GM18870 (cell line): ENCODE data around the gene HTR3D.
"Not testable (repeated sequence)": the region's sequence is repeated elsewhere in the genome, so short reads cannot be mapped to it uniquely, and the experiment has no call there.

Experiments
- ATAC-seq: cut with Tn5 transposase; IDR thresholded peaks from one replicate; pipeline ENCODE4 v1.9.1; 2021; ENCODE audit warnings: moderate library complexity; ENCODE audit not compliant: unreplicated experiment

HTR3D gene

DNA sequence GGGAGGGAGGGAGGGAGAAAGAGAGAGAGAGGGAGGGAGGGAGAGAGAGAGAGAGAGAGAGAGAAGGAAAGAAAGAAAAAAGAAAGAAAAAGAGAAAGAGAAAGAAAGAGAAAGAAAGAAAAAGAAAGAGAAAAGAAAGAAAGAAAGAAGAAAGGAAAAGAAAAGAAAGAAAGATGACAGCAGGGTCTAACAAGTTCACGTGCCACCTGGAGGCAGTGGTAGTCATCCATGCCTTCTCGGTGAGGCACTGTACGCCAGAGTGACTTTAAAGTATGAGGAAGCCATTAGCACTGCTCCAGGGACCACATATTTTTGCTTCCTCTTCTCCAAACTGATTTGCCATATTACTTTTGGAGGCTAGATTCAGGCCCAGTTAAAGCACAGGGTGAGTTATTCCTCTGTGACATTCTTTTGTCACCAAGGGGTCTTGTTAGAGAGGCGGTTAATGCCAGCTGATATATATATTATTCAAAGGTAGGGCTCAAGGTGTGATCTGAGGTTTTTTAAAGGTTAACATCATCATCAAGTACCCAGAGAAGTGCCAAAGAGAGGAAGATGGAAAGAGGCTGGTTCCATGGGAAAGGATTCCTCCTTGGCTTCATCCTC, at the start of gene HTR3D:
Gene HTR3D (plus strand): TSS at position 556 of the 606 bp plus-strand sequence. CDS start 0 bp downstream, at position 556.
- no peak for ATAC-seq

DNA sequence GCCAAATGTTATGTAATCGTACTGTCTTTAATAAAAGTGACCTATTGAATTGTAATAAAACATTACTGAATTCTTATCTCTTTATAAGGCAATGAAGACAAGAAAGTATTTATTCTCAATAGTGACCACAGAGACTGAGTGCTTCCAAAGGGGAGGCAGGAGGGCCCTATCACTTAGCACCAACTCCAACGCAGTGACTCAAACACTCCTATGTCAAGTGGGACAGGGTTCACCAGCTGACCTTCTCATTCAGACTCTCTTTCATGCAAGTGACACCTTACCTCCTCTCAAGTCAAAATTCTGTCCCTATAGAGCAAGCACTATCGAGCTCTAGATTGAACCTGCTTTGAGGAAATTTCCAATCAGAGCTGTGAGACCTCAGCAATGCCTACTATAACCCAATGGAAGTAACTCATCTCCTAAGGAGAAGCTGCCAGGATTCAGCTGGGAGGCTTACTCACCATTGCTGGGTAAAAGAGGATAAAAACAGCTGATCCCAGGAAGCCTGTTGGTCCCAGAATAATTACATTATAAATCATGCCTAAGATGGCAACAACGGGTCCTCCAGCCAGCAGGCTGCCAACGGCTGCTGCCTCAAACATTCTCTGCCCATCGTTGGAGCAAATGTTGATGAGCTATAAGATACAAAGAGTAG, 49.4 kb upstream of the HTR3D start:
- ATAC-seq, result no peak

GRCh38 chr3:183984127-183984740, 47.3 kb upstream of the HTR3D start:
- no peak for ATAC-seq

DNA sequence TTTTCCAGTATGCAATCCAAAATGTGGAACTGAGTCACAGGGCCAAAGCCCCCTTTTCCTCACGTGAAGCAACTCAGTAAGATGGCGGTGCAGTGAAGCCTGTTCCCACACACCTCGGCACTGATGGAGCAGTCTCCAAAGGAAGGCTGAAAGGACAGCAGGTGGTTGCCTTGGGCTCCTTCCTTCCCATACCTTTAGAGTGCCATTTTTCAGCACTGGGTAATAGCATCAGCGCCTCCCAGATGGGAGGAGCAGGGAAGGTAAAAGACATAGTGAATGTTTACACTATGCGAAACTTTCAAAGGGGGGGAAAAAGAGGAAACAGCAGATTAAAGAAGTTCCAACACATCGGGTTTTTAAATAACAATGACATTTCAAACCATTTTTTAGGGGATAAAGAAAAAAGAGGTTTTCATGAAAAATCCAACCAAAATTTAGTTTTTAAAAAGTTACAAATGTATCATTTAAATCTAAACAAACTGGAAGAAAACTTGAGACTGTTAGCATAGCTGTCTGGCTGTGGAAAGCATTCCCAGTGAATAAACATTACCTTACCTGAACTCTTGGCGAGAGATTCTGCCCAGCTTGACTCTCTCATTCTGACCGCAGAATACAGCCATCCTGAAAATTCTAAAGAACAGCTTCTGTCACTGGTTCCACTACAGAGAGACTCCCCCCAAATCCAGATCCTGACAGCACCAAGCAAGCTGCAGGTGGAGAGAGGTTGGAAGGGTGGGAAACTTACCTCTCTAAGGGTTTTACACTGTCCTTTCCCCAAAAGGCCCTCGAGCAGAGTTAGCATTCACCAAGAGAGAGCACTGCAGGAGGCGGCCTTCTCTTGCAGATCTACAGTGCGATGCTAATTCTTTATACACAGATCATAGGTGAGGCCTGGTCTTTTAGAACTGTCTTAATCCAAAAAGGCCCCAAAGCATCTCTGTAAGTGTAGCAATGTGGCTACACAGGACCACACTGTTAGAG, 46.5 kb upstream of the HTR3D start:
- no peak for ATAC-seq

DNA sequence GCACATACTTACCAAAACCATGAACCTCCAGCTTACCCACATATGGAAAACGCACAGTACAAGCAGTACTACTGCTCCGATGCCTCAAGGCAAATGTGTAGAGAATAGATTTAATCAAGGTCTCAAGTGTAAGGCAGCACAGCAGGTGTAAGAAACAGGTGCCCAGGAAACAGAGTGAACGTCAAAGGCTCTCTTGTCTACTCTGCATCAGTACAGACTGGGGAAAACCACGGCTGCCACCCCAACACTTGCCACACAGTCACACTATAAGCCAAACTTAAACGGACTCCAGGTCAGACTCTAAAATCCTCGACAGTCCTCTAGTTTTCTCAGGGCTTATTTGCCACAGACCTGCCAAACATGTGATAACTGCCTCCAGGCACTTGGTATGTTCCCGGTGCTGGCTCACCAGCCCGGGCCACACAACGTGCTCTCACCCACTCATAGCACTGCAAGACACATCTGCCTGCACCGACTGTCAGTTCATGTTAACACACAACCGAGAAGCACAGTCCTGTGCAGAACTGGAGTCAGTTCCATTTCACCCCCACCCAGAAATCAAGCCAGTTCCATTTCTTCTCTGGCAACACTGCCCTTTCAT, 44.4 kb upstream of the HTR3D start:
- ATAC-seq, result no peak

GRCh38 chr3:183988216-183988790, 43.2 kb upstream of the HTR3D start:
- no peak for ATAC-seq

- ATAC-seq, result no peak
Measured at GRCh38 chr3:183991403-183991802, 40.1 kb upstream of the HTR3D start.

GRCh38 chr3:184001761-184002160, 29.8 kb upstream of the HTR3D start:
- no peak for ATAC-seq

DNA sequence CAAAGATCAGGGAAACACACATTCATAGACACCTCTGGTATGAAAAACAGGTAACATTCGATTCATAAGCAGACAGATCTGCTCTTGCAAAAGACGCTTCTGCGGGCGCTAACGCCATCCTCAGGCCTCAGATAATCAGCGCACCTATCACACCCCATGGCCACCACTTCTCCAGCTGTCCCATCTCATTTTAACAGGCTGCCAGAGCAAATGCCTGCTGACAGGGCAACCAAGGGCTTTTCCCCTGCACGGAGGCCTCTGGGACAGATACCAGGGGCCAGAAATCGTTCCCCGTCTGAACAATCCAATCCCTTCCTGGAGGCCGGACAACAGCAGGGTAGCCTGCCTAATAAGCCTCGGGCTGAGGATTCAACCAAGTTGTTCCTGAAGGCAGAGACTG, 29.1 kb upstream of the HTR3D start:
- no peak for ATAC-seq

GRCh38 chr3:184003187-184003967, 28.2 kb upstream of the HTR3D start:
- ATAC-seq, result no peak

GRCh38 chr3:184004476-184004875, 27.1 kb upstream of the HTR3D start:
- no peak for ATAC-seq

DNA sequence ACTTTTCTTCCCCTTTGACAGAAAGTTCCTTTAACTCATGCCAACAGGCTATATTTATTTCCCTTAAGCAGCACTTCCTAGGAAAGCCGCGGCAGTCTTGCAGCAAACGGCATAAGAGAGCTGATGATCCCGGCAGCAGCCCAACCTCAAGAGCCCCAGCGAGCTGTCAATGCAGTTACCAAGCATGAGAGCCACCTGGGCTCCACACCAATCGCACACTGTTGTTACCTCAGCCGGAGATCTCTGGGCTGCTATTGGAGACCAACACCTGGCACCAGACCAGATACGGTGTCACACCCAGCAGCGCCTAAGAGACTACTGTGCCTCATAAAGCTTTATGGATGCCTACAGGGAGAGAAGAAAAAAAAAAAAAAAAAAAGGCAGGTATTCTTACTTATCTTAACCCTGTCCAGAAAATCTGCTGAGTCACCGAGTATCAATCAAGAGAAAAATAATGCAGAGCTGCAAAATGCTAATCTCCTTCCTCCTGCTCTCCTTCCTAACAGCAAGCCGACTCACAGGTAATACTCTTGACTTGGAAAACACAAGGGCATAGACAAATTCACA, 25.5 kb upstream of the HTR3D start:
- ATAC-seq, result peak; percentile 54

GRCh38 chr3:184007143-184007813, 24.3 kb upstream of the HTR3D start:
- ATAC-seq, result not testable (repeated sequence)

DNA sequence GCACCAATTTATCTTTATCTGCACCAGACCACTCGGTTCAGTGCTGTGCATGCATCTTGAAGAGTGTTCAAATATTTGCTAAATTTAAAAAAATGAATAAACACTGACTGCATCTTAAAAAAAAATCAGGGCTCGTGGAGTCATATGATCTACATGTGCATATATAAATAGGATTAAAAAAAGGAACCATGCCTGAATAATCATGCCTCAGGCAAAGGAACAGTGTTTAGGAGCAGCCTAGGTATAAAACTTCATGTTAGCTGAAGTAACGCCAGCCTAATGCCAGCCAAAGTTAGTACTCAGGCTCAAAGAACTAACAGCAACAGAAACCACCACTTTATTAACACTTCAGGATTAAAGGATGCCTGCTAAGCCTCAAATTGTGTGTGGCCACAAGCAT, 23.4 kb upstream of the HTR3D start:
- no peak for ATAC-seq

DNA sequence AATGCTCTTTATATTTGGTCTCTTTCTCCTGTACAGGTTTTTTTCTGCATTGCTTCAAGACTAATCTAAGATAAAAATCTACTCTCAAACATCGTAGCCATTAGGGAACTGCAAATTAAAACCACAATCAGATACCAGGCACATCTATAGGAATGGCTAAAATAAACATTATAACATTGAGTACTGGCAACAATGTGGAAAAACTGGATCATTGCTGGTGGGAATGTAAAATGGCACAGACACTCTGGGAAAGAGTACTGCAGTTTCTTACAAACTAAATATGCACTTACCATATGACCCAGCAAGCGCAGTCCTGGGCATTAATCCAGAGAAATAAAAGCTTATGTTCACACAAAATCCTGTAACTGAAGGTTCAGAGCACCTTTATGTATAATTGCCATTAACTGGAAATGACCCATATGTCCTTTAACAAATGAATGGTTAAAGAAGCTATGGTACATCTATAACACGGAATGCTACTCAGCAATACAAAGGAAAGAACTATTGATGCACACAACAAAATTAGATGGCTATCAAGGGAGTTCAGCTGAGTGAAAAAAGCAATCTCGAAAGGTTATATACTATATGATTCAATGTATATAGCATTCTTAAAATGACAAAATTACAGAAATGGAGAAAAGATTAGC, 20.2 kb upstream of the HTR3D start:
- ATAC-seq, result no peak

DNA sequence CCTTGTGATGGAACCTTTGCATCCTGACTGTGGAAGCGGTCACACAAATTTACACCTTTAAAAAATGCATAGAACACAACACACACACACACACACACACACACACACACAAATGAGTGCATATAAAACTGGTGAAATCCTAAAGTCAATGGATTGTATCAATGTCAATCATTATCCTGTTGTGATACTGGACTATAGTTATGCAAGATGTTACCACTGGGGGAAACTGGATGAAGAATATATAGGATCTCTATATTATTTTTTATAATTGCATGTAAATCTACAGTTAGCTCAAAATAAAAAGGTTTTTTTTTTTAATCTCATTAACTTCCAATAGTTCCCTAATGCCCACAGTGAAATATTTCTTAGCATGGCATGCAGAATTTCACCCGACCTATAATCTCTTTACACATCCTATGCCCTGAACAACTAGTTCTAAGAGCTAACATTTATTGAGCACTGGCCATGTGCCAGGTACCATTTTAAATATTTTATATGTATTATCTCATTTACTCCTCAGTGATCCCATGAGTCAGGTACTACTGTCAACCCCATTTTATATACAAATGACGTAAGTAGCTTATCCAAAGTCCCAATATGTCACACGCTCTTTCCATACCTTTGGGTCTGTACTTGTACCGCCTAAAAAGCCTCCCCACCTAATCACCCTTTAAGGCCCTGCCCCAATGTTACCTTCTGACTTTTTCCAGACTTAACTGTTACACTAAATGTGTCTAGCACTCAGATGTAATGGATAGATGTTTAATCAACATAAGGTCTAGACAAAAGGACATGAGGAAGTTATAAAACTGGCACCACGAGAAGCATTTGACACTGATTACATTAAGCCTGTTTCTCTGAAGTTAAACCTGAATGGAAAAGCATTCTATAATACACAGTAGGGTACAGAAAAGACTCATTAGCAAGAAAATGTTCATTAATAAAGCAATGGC, 19.3 kb upstream of the HTR3D start:
- no peak for ATAC-seq

DNA sequence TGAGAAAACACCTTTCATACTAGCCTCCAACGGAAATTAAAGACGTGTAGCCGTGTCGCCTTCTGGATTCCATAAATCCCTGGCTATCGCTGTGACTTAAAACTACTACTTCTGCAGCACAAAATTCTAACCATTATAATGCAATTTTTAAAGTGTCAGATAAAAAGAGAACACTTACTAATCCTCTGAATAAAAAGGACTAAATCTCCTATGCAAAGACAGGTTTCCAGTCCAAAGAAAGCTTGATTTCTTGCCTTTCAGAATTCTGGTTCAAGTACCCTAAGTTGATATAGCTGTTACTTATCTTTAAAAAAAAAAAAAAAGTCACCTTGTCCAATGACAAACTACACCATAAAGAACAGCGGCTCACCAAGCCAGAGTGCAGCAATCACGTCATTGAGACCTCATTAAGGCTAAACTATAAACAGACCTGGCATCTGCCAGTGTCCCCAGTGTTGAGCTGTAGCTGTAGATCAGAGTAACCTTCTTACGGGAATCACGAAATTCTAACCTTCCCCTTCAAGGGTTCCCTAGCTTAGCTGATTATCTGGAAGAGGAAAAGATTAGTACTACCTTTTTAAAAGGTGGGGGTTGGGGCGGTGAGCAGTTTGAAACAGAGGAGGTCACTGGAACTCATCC, 16.0 kb upstream of the HTR3D start:
- no peak for ATAC-seq
